OCI-LY3 (cell line): Measurements from ENCODE around the gene PLOD2.

Source experiments
- H2AFZ ChIP-seq: fragments of 200-600, 300-600 bp; shearing (Covaris generic); 2 replicates; pipeline ENCODE4 v1.6.0; 2014; ENCODE audit warnings: antibody characterized with exemption, low read depth, low read length
- H3K27ac ChIP-seq: fragments of 200-600, 300-600 bp; sonication (generic); 2 replicates; pipeline ENCODE4 v1.5.1; 2014; ENCODE audit warnings: mild to moderate bottlenecking, low read length, moderate library complexity, mixed read lengths
- H3K27me3 ChIP-seq: fragments of 200-600, 300-600 bp; sonication (generic); 2 replicates; pipeline ENCODE4 v1.6.1; 2014; ENCODE audit warnings: low read depth, low read length, mixed read lengths
- H3K36me3 ChIP-seq: fragments of 200-600, 300-600 bp; sonication (generic); replicated peaks from 2 replicates; pipeline ENCODE3; 2014; ENCODE audit warnings: low read depth, low read length, mixed read lengths
- H3K4me1 ChIP-seq: fragments of 300-600, 200-600 bp; sonication (generic); 2 replicates; pipeline ENCODE4 v1.6.1; 2014; ENCODE audit warnings: low read length, mixed read lengths
- H3K4me2 ChIP-seq: fragments of 200-600, 300-600 bp; sonication (generic); 2 replicates; pipeline ENCODE4 v1.6.1; 2014; ENCODE audit warnings: low read length, mixed read lengths
- H3K4me3 ChIP-seq: fragments of 300-600, 200-600 bp; sonication (generic); 2 replicates; pipeline ENCODE4 v1.5.1; 2014; ENCODE audit warnings: antibody characterized with exemption, mild to moderate bottlenecking, low read length, moderate library complexity
- H3K79me2 ChIP-seq: fragments of 300-600, 200-600 bp; shearing (Covaris generic); 2 replicates; pipeline ENCODE4 v1.6.1; 2014; ENCODE audit warnings: mild to moderate bottlenecking, low read length, mixed read lengths
- H3K9ac ChIP-seq: fragments of 300-600, 200-600 bp; shearing (Covaris generic); 2 replicates; pipeline ENCODE4 v1.6.0; 2014; ENCODE audit warnings: mild to moderate bottlenecking, low read length, moderate library complexity
- H3K9me3 ChIP-seq: fragments of 200-600, 300-600 bp; shearing (Covaris generic); 2 replicates; pipeline ENCODE4 v1.6.1; 2014; ENCODE audit warnings: low read length, mixed read lengths; ENCODE audit not compliant: insufficient read depth
- H4K20me1 ChIP-seq: fragments of 200-600, 300-600 bp; sonication (generic); 2 replicates; pipeline ENCODE4 v1.6.1; 2016; ENCODE audit warnings: low read length, mixed read lengths; ENCODE audit not compliant: insufficient read depth
- CTCF ChIP-seq: fragments of 200-600, 300-600 bp; sonication (generic); IDR thresholded peaks from 2 replicates; pipeline ENCODE4 v1.5.1; 2014; ENCODE audit warnings: antibody characterized with exemption, low read length, low read depth
- EZH2phosphoT487 ChIP-seq: fragments of 200-600 bp; shearing (Covaris generic); IDR thresholded peaks from 2 replicates; pipeline ENCODE4 v1.6.1; 2018; ENCODE audit warnings: antibody characterized with exemption, mixed run types, low read depth

The PLOD2 gene

GRCh38 chr3:146067048-146067447, 93.9 kb downstream of the PLOD2 start:
- Histone ChIP-seq H3K4me1 (peaks cover 7% of the 10 kb centered on the region; the same call in 1 of the 2 replicates), H3K27me3 (no peaks in the 10 kb centered on the region), H4K20me1 (no peaks in the 10 kb centered on the region), H3K9ac (no peak overlapping the region), H3K4me3 (no peak overlapping the region), H3K79me2 (no peaks in the 10 kb centered on the region), H3K9me3 (no peaks in the 10 kb centered on the region), H2AFZ (peak overlapping the region; percentile 80; the same call in 1 of the 2 replicates), H3K36me3 (no peaks in the 10 kb centered on the region), H3K27ac (no peak overlapping the region), H3K4me2 (peak overlapping the region; percentile 7; the same call in 1 of the 2 replicates)
- TF ChIP-seq EZH2phosphoT487 (no peak), CTCF (no peak)

- H3K9ac ChIP-seq: no peak overlapping the region
- H3K4me2 ChIP-seq: peak overlapping the region; percentile 38
- no peaks in the 10 kb centered on the region for H3K27me3 ChIP-seq
- H4K20me1 ChIP-seq: no peaks in the 10 kb centered on the region
- H3K4me1 ChIP-seq: peaks cover 4% of the 10 kb centered on the region; the same call in 1 of the 2 replicates
- no peak overlapping the region for H3K27ac ChIP-seq
- no peak for TF ChIP-seq EZH2phosphoT487
- peak; percentile 84 for TF ChIP-seq CTCF
- no peaks in the 10 kb centered on the region for H3K79me2 ChIP-seq
- no peaks in the 10 kb centered on the region for H3K36me3 ChIP-seq
- no peak overlapping the region for H3K4me3 ChIP-seq
- H3K9me3 ChIP-seq: no peaks in the 10 kb centered on the region
- H2AFZ ChIP-seq: no peak overlapping the region
Observed at GRCh38 chr3:146065573-146066006, 95.4 kb downstream of the PLOD2 start.

- H3K4me2 ChIP-seq: no peak overlapping the region
- H4K20me1 ChIP-seq: no peaks in the 10 kb centered on the region
- H2AFZ ChIP-seq: no peak overlapping the region
- H3K27ac ChIP-seq: no peak overlapping the region
- H3K9me3 ChIP-seq: no peaks in the 10 kb centered on the region
- no peak overlapping the region for H3K4me3 ChIP-seq
- H3K4me1 ChIP-seq: peaks cover under 1% of the 10 kb centered on the region; the same call in 1 of the 2 replicates
- H3K79me2 ChIP-seq: no peaks in the 10 kb centered on the region
- TF ChIP-seq EZH2phosphoT487 (no peak), CTCF (no peak)
- H3K36me3 ChIP-seq: no peaks in the 10 kb centered on the region
- H3K27me3 ChIP-seq: no peaks in the 10 kb centered on the region
- H3K9ac ChIP-seq: no peak overlapping the region
Observed at GRCh38 chr3:146058241-146058640, 102.7 kb downstream of the PLOD2 start.

- no peak overlapping the region for H3K27ac ChIP-seq
- no peaks in the 10 kb centered on the region for H3K36me3 ChIP-seq
- H3K9me3 ChIP-seq: no peaks in the 10 kb centered on the region
- peaks cover 14% of the 10 kb centered on the region for H3K4me1 ChIP-seq
- H3K27me3 ChIP-seq: no peaks in the 10 kb centered on the region
- peak overlapping the region; percentile 43 for H3K4me3 ChIP-seq
- no peak overlapping the region for H3K9ac ChIP-seq
- H4K20me1 ChIP-seq: no peaks in the 10 kb centered on the region
- H3K4me2 ChIP-seq: peak overlapping the region; percentile 56
- 0 out of 2 replicates have a peak overlapping the region, but pooled peaks have one; percentile 31 for H2AFZ ChIP-seq
- no peaks in the 10 kb centered on the region for H3K79me2 ChIP-seq
- no peak for TF ChIP-seq CTCF
- no peak for TF ChIP-seq EZH2phosphoT487
Observed at GRCh38 chr3:146052791-146053310, 108.1 kb downstream of the PLOD2 start.
